HG03469 (cell line): ENCODE results near the gene NCAPD2.
"Not testable (repeated sequence)": the region's sequence is repeated elsewhere in the genome, so short reads cannot be mapped to it uniquely, and the experiment has no call there.

Experiments used
- ATAC-seq: cut with Tn5 transposase; IDR thresholded peaks from one replicate; pipeline ENCODE4 v1.9.1; 2021; ENCODE audit warnings: mild to moderate bottlenecking, moderate library complexity, moderate number of reproducible peaks; ENCODE audit not compliant: unreplicated experiment

The NCAPD2 gene

GRCh38 chr12:6464531-6464930 is 29.4 kb upstream of the NCAPD2 start:
- no peak for ATAC-seq

GRCh38 chr12:6465467-6466183 is 28.3 kb upstream of the NCAPD2 start:
- ATAC-seq, result no peak

- no peak for ATAC-seq
Observed at GRCh38 chr12:6466184-6466573, 27.7 kb upstream of the NCAPD2 start.

- ATAC-seq, result not testable (repeated sequence)
Observed at GRCh38 chr12:6466751-6467150, 27.2 kb upstream of the NCAPD2 start.

- ATAC-seq, result not testable (repeated sequence)
Observed at GRCh38 chr12:6467571-6468282, 26.2 kb upstream of the NCAPD2 start.

- ATAC-seq, result no peak
Observed at GRCh38 chr12:6468283-6468575, 25.7 kb upstream of the NCAPD2 start.

GRCh38 chr12:6469092-6469491 is 24.8 kb upstream of the NCAPD2 start:
- ATAC-seq, result no peak

- ATAC-seq, result no peak
Observed at GRCh38 chr12:6469609-6470374, 24.1 kb upstream of the NCAPD2 start.

- ATAC-seq, result peak; percentile 62
Observed at GRCh38 chr12:6470375-6471163, 23.3 kb upstream of the NCAPD2 start, which contains the start of gene VAMP1. VAMP1 (minus strand) TSS chr12:6470677; CDS start chr12:6470531, 146 bp downstream.

GRCh38 chr12:6471989-6472360 is 21.9 kb upstream of the NCAPD2 start:
- ATAC-seq, result no peak

GRCh38 chr12:6472491-6472890 is 21.4 kb upstream of the NCAPD2 start:
- ATAC-seq, result no peak

GRCh38 chr12:6475233-6475975 is 18.5 kb upstream of the NCAPD2 start:
- ATAC-seq, result not testable (repeated sequence)

GRCh38 chr12:6476489-6476888 is 17.4 kb upstream of the NCAPD2 start:
- ATAC-seq, result no peak

- not testable (repeated sequence) for ATAC-seq
Observed at GRCh38 chr12:6477601-6478377, 16.1 kb upstream of the NCAPD2 start.

GRCh38 chr12:6478416-6478815 is 15.5 kb upstream of the NCAPD2 start:
- no peak for ATAC-seq

GRCh38 chr12:6488240-6488639 is 5.7 kb upstream of the NCAPD2 start:
- ATAC-seq, result no peak

- ATAC-seq, result no peak
Observed at GRCh38 chr12:6489449-6489848, 4.5 kb upstream of the NCAPD2 start.

GRCh38 chr12:6490673-6491072 is 3.2 kb upstream of the NCAPD2 start:
- ATAC-seq, result not testable (repeated sequence)

- peak; percentile 53 for ATAC-seq
Observed at GRCh38 chr12:6492838-6493496, 935 bp upstream of the NCAPD2 start, which contains the start of gene MRPL51. MRPL51 (minus strand) TSS chr12:6493262; CDS start chr12:6493136, 126 bp downstream.
